Measurements from ENCODE around the gene EXOSC2.

The EXOSC2 gene

GRCh38 chr9:130693426-130694191, at the start of gene EXOSC2:
EXOSC2 (plus strand) TSS chr9:130693780; CDS start chr9:130693792, 12 bp downstream.
- no peak for TF ChIP-seq CTCF (IDR thresholded peaks at IDR 0.05; ENCODE audit: insufficient read depth, low read depth, low read length, missing control alignments)
- DNase-seq (ENCODE audit: low read depth), result peak; percentile 99
- peak within 1 kb of the TSS; percentile 99 for H3K4me3 ChIP-seq (ENCODE audit: low read length)

- TF ChIP-seq CTCF (IDR thresholded peaks at IDR 0.05; ENCODE audit: insufficient read depth, low read depth, low read length, missing control alignments), result no peak
- no peak for DNase-seq (ENCODE audit: low read depth)
- no peak overlapping the region for H3K4me3 ChIP-seq (ENCODE audit: low read length)
Measured at GRCh38 chr9:130651221-130651620, 42.4 kb upstream of the EXOSC2 start.

- no peak for DNase-seq (ENCODE audit: low read depth)
- no peak for TF ChIP-seq CTCF (IDR thresholded peaks at IDR 0.05; ENCODE audit: insufficient read depth, low read depth, low read length, missing control alignments)
- no peak overlapping the region for H3K4me3 ChIP-seq (ENCODE audit: low read length)
Measured at GRCh38 chr9:130651752-130652151, 41.8 kb upstream of the EXOSC2 start.

GRCh38 chr9:130654879-130655278, 38.7 kb upstream of the EXOSC2 start:
- H3K4me3 ChIP-seq (ENCODE audit: low read length), result no peak overlapping the region
- no peak for DNase-seq (ENCODE audit: low read depth)
- no peak for TF ChIP-seq CTCF (IDR thresholded peaks at IDR 0.05; ENCODE audit: insufficient read depth, low read depth, low read length, missing control alignments)

GRCh38 chr9:130658893-130659698, 34.5 kb upstream of the EXOSC2 start:
- no peak for DNase-seq (ENCODE audit: low read depth)
- TF ChIP-seq CTCF (IDR thresholded peaks at IDR 0.05; ENCODE audit: insufficient read depth, low read depth, low read length, missing control alignments), result no peak
- H3K4me3 ChIP-seq (ENCODE audit: low read length), result no peak overlapping the region

GRCh38 chr9:130659699-130660248, 33.8 kb upstream of the EXOSC2 start:
- H3K4me3 ChIP-seq (ENCODE audit: low read length), result no peak overlapping the region
- no peak for TF ChIP-seq CTCF (IDR thresholded peaks at IDR 0.05; ENCODE audit: insufficient read depth, low read depth, low read length, missing control alignments)
- no peak for DNase-seq (ENCODE audit: low read depth)
